Neural progenitor cell (in vitro differentiated cells): ENCODE results near the gene CRTC1.

Experiments
- CTCF ChIP-seq: fragments of 200-600 bp; sonication (generic); IDR thresholded peaks from 2 replicates; pipeline ENCODE4 v1.5.1; 2017; ENCODE audit warnings: antibody characterized with exemption, mild to moderate bottlenecking
- EZH2phosphoT487 ChIP-seq: fragments of 200-600 bp; sonication (generic); IDR thresholded peaks from 2 replicates; pipeline ENCODE4 v1.6.1; 2017; ENCODE audit warnings: antibody characterized with exemption

GRCh38 chr19:18659281-18660050, 24.0 kb upstream of the CRTC1 start:
- TF ChIP-seq CTCF (no peak), EZH2phosphoT487 (no peak)
